GM13977 (cell line): ENCODE measurements around the gene PNPLA1.

Source experiments
- DNase-seq: peaks from one replicate; pipeline ENCODE4 v3.0.0; 2012; ENCODE audit warnings: low spot score
- CTCF ChIP-seq: IDR thresholded peaks from 2 replicates; pipeline ENCODE4 v1.5.1; 2012; ENCODE audit warnings: mild to moderate bottlenecking, control low read depth; ENCODE audit not compliant: insufficient read depth; ENCODE audit errors: extremely low read depth, missing control alignments
- in situ Hi-C: fragments of 300-500 bp; cut with MboI; formaldehyde crosslinking; loops from one replicate; pipeline ENCODE4 v1.12.0; 2022; ENCODE audit warnings: low sequenced_read_pairs, low pct_unique_long_range_greater_than_20kb, mixed read lengths, inconsistent platforms; ENCODE audit not compliant: unreplicated experiment

Gene PNPLA1

GRCh38 chr6:36252005-36252404 is 17.9 kb upstream of the PNPLA1 start:
- DNase-seq: no peak
- in situ Hi-C loops: no loop called here
- no peak for TF ChIP-seq CTCF

DNA sequence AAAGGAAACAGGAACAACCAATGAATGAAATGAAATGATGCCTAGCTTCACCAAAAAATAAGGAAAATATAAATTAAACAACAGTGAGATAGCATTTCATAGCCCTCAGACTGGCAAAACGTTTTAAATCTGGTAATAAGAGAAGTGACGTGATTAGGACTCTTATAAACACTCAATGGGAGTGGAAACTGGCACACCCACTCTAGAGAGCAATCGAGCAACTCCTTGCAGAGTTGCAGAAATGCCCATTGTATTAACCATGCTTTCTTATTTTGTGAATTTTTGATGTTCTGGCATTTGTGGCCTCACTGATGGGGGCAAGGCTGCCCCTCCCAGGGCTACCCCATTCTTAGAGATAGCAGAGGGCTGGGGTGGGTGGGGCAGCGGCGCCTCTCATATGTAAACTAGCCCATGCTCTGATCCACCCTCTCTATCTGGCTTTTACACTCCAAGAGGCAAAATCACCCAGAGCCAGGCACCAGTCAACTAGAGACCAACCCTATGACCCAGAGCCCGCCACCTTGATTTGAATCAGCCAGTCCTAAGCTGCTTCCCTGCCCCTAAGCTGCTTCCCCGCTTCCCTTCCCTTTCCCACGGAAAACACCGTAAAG is 6.4 kb upstream of the PNPLA1 start:
- in situ Hi-C loops: no loop called here
- no peak for TF ChIP-seq CTCF

DNA sequence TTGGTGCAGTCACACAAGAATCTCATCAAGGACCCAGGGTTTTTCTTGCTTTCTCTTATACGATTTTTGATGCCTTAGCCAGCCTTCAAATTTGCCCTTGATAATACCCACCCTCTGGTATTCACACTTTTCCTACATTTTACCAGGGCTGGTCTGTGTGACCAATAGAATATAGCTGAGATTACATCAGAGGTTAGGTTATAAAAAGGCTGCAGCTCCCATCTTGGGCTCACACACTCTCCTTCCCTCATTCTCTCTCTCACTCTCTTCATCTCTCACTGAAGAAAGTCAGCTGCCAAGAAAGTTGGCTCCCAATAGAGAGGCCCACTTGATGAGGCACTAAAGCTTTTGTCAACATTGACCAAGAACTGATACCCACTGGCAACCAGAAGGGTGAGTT is 4.1 kb upstream of the PNPLA1 start:
- DNase-seq: no peak
- no peak for TF ChIP-seq CTCF
- in situ Hi-C loops: no loop called here

More for the DNA sequence above, 6.4 kb upstream of the PNPLA1 start:
- no peak for DNase-seq

DNA sequence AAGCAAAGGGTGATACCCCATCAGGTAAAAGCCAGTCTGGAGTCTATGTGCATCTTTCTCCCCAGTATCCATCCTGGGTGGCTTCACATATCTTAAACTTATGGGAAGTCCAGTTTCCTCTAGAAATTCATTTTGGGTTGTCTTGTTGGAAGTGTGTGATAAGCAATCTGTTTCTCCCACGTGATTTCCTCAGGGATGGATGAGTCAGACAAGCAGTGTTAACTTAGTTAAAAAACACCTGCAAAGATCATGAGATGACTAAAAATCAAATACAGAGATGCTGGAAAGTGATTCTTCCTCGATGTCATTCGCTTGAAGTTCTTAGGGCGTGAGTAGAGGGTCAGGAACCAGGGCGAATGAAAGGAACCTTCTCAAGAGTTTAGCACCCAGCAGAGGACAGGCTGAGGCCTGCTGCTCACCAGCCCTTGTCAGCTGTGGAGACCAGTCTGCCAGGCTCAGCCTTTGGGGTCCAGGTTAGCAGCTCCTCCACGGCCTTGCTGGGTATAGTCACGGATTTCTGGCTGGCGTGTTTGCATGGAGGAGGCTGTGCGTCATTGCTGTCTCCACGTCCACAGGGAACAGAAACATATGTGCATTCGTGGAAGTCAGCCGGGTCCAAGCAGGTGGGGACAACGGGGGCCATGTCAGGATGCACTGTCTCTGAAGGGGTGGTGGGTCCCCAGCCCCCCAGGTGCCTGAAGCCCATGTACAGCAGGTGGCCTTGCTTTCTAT is 2.8 kb upstream of the PNPLA1 start:
- in situ Hi-C loops: no loop called here
- TF ChIP-seq CTCF: no peak
- no peak for DNase-seq

GRCh38 chr6:36267731-36268477 is 2.0 kb upstream of the PNPLA1 start:
- in situ Hi-C loops: no loop called here
- no peak for DNase-seq
- no peak for TF ChIP-seq CTCF

GRCh38 chr6:36268478-36269275 is 1.2 kb upstream of the PNPLA1 start:
- in situ Hi-C loops: no loop called here
- DNase-seq: no peak
- TF ChIP-seq CTCF: no peak
